Cardiac atrium fibroblast (primary cell): Measurements from ENCODE around the gene NCAPG. TPM values are rescaled to one million over a fixed set of nuclear protein-coding genes. Genes with fewer than 3 reads are reported as not detected.

ENCODE experiments used
- total RNA-seq: library from RNA; depleted of rRNA; stranded (reverse); fragments of >200 nt; gene quantifications from 2 replicates; pipeline ENCODE4 v1.2.3, GENCODE V29; 2015

The NCAPG gene
- total RNA-seq = 7.6 and 10.7 TPM in 2 replicates

GRCh38 chr4:17810260-17811077, at the start of gene NCAPG, which contains the start of gene DCAF16:
TSS of gene NCAPG (plus strand) at chr4:17810979. CDS start at chr4:17811078, 99 bp downstream.
TSS of gene DCAF16 (minus strand) at chr4:17810757. CDS start at chr4:17804141, 6,616 bp downstream.

GRCh38 chr4:17781300-17782287, 29.2 kb upstream of the NCAPG start, which contains the start of gene FAM184B:
TSS of gene FAM184B (minus strand) at chr4:17781621. CDS start at chr4:17781299, 322 bp downstream.

Other genes starting within 250 kb of the NCAPG start
- gene LAP3, start 233.8 kb upstream of the NCAPG start, total RNA-seq = 83.6 and 102 TPM in 2 replicates
- 3.2 and 14.4 TPM in 2 replicates for gene MED28, start 196.3 kb upstream of the NCAPG start, total RNA-seq
- under 0.01 TPM in 1 of 2 replicates, not detected in the other for gene FAM184B, start 29.4 kb upstream of the NCAPG start, total RNA-seq
- 11.2 and 12.3 TPM in 2 replicates for gene DCAF16, start 222 bp upstream of the NCAPG start, total RNA-seq
- gene LCORL, start 210.8 kb downstream of the NCAPG start, total RNA-seq = 4.5 and 6.8 TPM in 2 replicates